PC-9 (cell line): Measurements from ENCODE around the gene ZSCAN5A. TPM values are rescaled to one million over a fixed set of nuclear protein-coding genes. Genes with fewer than 3 reads are reported as not detected.

Experiments used
- BruUV-seq: library from RNA; stranded (reverse); fragments of 400-500 nt; replicated peaks from 2 replicates; lab custom pipeline; 2021; lab: Mats Ljungman, UMichigan
- CTCF ChIA-PET: fragments of 300-600 bp; sonication (Branson Sonifier 250); formaldehyde crosslinking; loops from one replicate; lab custom pipeline; 2022; ENCODE audit warnings: antibody characterized with exemption; lab: Charles Lee
- POLR2A ChIA-PET: fragments of 300-600 bp; sonication (Branson Sonifier 250); formaldehyde crosslinking; loops from one replicate; lab custom pipeline; 2022; ENCODE audit warnings: antibody characterized with exemption; ENCODE audit not compliant: unreplicated experiment; lab: Charles Lee
- DNase-seq, 2 experiments: peaks; one replicate each; pipeline versions ENCODE4 v3.0.0 to v3.0.0-alpha.2; 2015 to 2022; ENCODE audit warnings: mixed read lengths in 1 of 2
- H2AFZ ChIP-seq: fragments of 200-600 bp; sonication (generic); 2 replicates; pipeline ENCODE4 v1.8.1; 2017; ENCODE audit warnings: antibody characterized with exemption
- H3F3A ChIP-seq: fragments of 200-600 bp; sonication (generic); 2 replicates; pipeline ENCODE4 v1.8.1; 2017; ENCODE audit warnings: antibody characterized with exemption, mild to moderate bottlenecking, low read depth; ENCODE audit not compliant: insufficient read depth
- H3K27ac ChIP-seq: fragments of 200-600 bp; sonication (generic); 2 replicates; pipeline ENCODE4 v1.6.1; 2016; ENCODE audit warnings: mixed run types
- H3K27me3 ChIP-seq: fragments of 200-600 bp; sonication (generic); 2 replicates; pipeline ENCODE4 v1.6.1; 2016; ENCODE audit warnings: low read depth, mixed run types; ENCODE audit not compliant: insufficient read depth
- H3K36me3 ChIP-seq: fragments of 200-600 bp; sonication (generic); 2 replicates; pipeline ENCODE4 v1.6.1; 2016; ENCODE audit warnings: low read depth, mixed run types
- H3K4me1 ChIP-seq: fragments of 200-600 bp; sonication (generic); replicated peaks from 2 replicates; pipeline ENCODE4 v1.6.1; 2016; ENCODE audit warnings: mixed run types; ENCODE audit not compliant: insufficient read depth
- H3K4me2 ChIP-seq: fragments of 200-600 bp; sonication (generic); 2 replicates; pipeline ENCODE4 v1.6.1; 2017; ENCODE audit warnings: mixed run types
- H3K4me3 ChIP-seq: fragments of 200-600 bp; sonication (generic); 2 replicates; pipeline ENCODE4 v1.6.1; 2016; ENCODE audit warnings: mixed run types
- H3K79me2 ChIP-seq: fragments of 200-600 bp; sonication (generic); 2 replicates; pipeline ENCODE4 v1.6.1; 2017; ENCODE audit warnings: low read depth, mixed run types
- H3K9me2 ChIP-seq: fragments of 200-600 bp; sonication (generic); 2 replicates; pipeline ENCODE4 v1.8.1; 2017; ENCODE audit warnings: mild to moderate bottlenecking; ENCODE audit not compliant: insufficient read depth
- H3K9me3 ChIP-seq: fragments of 200-600 bp; sonication (generic); 2 replicates; pipeline ENCODE4 v1.8.1; 2016; ENCODE audit warnings: low read depth; ENCODE audit not compliant: insufficient read depth
- H4K20me1 ChIP-seq: fragments of 200-600 bp; sonication (generic); 2 replicates; pipeline ENCODE4 v1.8.1; 2017; ENCODE audit not compliant: insufficient read depth
- EZH2 ChIP-seq: fragments of 200-600 bp; sonication (generic); IDR thresholded peaks from 2 replicates; pipeline ENCODE4 v1.8.0; 2017; ENCODE audit warnings: antibody characterized with exemption, low read depth
- intact Hi-C: fragments of 100-400 bp; cut with micrococcal nuclease; formaldehyde crosslinking; loops from one replicate; pipeline ENCODE4 v1.10.0; 2022; ENCODE audit not compliant: unreplicated experiment
- total RNA-seq: library from RNA; stranded (reverse); gene quantifications from 2 replicates; pipeline ENCODE4 v1.2.3, GENCODE V29; 2021
- TF ChIP-seq, protein P1 (sequence below): fragments of 200-600 bp; sonication (generic); conservative IDR thresholded peaks from 2 replicates; pipeline ENCODE4 v1.6.1; 2017; ENCODE audit warnings: mixed run types, antibody characterized with exemption, mild to moderate bottlenecking, moderate library complexity

The ZSCAN5A gene
- total RNA-seq, 1 experiment from 2014 or later, result 20.5 TPM

DNA sequence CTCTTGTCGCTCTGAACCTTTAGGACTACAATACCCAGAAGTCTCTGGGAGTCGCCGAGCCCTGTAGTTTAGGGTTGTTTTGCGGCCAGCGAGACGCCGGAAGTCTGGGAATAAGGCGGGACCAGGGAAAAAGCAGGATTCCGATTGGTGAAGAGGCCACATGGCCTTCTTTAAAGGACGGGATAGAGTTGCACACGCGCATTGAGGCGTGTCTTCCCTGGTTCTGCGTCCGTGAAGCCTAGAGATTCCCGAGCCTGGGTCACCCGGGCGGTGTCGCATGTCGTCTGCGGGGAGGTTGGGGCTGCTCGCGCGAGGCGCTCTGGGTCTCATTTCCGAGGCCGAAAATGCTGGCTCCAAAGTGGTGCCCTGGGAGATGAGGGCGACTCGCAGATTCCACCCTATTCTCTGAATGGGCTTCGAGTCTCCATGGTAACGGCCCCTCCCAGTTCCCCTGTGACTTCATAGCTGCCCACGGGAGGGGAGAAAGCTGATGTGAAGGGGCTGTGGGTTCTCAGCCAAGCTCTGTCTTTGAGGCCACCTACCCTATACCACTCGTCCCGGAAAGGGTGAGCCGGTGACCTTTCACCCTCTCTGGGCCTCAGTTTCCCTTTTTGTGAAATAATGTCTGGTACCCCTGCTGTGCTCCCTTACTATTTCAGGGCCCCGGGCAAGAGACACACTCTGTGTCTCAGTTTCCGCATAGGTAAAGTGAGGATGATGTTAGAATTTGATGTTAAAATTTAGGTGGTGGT lies 614 bp upstream of the ZSCAN5A start:
- H3K9me2 ChIP-seq, result no peaks in the 10 kb centered on the region
- H3K4me1 ChIP-seq, result peaks cover 15% of the 10 kb centered on the region
- peaks cover 8% of the 10 kb centered on the region; the same call in 1 of the 2 replicates for H3K36me3 ChIP-seq
- peak overlapping the region; percentile 88 for H3K27ac ChIP-seq
- BruUV-seq, result TSS peak; percentile 85
- CTCF ChIA-PET, result interaction anchor here (0.6 kb wide), 2 partner anchors 41 to 1386 kb away, joined by 3 to 10 read pairs; no protein-coding TSS in a partner anchor
- H3K27me3 ChIP-seq, result peaks cover 9% of the 10 kb centered on the region
- H3K9me3 ChIP-seq, result no peaks in the 10 kb centered on the region
- no peaks in the 10 kb centered on the region for H4K20me1 ChIP-seq
- H2AFZ ChIP-seq, result peak overlapping the region; percentile 90
- DNase-seq, result peak; percentile 97
- peak overlapping the region; percentile 94 for H3K4me2 ChIP-seq
- TF ChIP-seq, protein P1, sequence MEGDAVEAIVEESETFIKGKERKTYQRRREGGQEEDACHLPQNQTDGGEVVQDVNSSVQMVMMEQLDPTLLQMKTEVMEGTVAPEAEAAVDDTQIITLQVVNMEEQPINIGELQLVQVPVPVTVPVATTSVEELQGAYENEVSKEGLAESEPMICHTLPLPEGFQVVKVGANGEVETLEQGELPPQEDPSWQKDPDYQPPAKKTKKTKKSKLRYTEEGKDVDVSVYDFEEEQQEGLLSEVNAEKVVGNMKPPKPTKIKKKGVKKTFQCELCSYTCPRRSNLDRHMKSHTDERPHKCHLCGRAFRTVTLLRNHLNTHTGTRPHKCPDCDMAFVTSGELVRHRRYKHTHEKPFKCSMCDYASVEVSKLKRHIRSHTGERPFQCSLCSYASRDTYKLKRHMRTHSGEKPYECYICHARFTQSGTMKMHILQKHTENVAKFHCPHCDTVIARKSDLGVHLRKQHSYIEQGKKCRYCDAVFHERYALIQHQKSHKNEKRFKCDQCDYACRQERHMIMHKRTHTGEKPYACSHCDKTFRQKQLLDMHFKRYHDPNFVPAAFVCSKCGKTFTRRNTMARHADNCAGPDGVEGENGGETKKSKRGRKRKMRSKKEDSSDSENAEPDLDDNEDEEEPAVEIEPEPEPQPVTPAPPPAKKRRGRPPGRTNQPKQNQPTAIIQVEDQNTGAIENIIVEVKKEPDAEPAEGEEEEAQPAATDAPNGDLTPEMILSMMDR, result no peak
- TF ChIP-seq EZH2, result no peak
- peaks cover 16% of the 10 kb centered on the region for H3F3A ChIP-seq
- peak overlapping the region; percentile 77 for H3K4me3 ChIP-seq
- peaks cover 12% of the 10 kb centered on the region; the same call in 1 of the 2 replicates for H3K79me2 ChIP-seq
- intact Hi-C loops, result loop anchor here (2.0 kb wide), 2 partner anchors 78 to 174 kb away; partner anchors contain the start of genes ZNF444 and ZNF582
- POLR2A ChIA-PET, result interaction anchor here (0.6 kb wide), 3 partner anchors 145 to 857 kb away, joined by 13 to 20 read pairs (median 16); no protein-coding TSS in a partner anchor

DNA sequence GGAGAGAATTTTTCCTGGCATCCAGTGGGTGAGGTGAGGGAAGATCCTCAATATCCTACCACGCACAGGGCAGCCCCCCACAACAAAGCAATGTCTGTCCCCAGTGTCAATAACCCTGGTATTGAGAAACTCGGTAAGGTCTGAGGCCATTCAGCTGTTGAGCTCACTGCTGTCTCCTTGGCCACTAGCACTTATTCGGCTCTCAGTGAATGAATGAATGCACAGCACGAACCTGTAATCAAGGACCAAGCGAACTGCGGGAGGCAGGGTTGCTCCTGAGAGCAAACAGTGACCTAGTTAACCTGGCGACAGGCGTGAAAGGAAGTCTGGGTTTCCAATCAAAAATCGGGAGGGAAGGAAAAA lies 640 bp downstream of the ZSCAN5A start:
- TF ChIP-seq EZH2, result no peak
- TF ChIP-seq, protein P1, result no peak
- DNase-seq, result peak in 1 of 2 experiments; percentile 45

DNA sequence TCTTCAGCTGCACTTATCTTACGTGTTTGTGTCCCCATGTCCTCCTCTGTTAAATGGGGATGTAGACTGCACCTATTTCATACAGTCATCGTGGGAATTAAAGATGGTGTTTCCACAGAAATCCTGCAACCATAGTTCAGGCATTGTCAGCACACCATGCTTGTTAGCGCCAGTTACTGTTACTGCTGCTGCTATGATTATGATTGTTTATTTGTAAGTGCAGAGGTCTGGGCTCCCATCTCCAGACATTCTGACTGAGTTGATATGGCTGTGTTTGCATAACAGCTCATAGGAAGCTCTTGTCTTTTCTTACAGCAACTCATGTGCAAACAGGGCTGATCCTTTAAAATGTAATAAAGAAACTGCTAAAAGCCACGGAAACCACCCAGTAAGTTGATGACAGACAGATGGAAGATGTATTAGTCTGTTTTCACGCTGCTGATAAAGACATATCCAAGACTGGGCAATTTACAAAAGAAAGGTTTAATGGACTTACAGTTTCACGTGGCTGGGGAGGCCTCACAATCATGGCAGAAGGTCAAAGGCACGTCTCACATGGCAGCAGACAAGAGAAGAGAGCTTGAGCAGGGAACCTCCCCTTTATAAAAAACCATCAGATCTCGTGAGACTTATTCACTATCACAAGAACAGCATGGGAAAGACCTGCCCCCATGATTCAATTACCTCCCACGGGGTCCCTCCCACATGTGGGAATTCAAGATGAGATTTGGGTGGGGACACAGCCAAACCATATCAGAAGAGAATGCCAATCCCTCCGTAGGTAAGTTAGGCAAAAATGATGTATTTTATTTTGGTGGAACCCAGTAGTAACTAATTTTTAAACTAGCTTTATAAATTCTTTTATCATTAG lies 1.6 kb downstream of the ZSCAN5A start:
- DNase-seq, result no peak
- peaks cover 16% of the 10 kb centered on the region for H3F3A ChIP-seq
- H3K4me3 ChIP-seq, result peak overlapping the region; percentile 77; the same call in 1 of the 2 replicates
- H3K36me3 ChIP-seq, result peaks cover 8% of the 10 kb centered on the region; the same call in 1 of the 2 replicates
- no TSS peak for BruUV-seq
- H3K9me2 ChIP-seq, result no peaks in the 10 kb centered on the region
- no peaks in the 10 kb centered on the region for H3K27me3 ChIP-seq
- POLR2A ChIA-PET, result no interaction called here
- no peak for TF ChIP-seq EZH2
- TF ChIP-seq, protein P1, result no peak
- H3K79me2 ChIP-seq, result peaks cover 12% of the 10 kb centered on the region; the same call in 1 of the 2 replicates
- H4K20me1 ChIP-seq, result peaks cover 5% of the 10 kb centered on the region; the same call in 1 of the 2 replicates
- peaks cover 15% of the 10 kb centered on the region for H3K4me1 ChIP-seq
- no peak overlapping the region for H3K27ac ChIP-seq
- no peaks in the 10 kb centered on the region for H3K9me3 ChIP-seq
- peak overlapping the region; percentile 94 for H3K4me2 ChIP-seq
- intact Hi-C loops, result no loop called here
- CTCF ChIA-PET, result no interaction called here
- H2AFZ ChIP-seq, result no peak overlapping the region

More for the DNA sequence above, 640 bp downstream of the ZSCAN5A start:
- BruUV-seq, result TSS peak; percentile 63
- Histone ChIP-seq H4K20me1 (no peaks in the 10 kb centered on the region), H3K9me2 (no peaks in the 10 kb centered on the region), H3K4me1 (peaks cover 15% of the 10 kb centered on the region), H3K4me3 (peak overlapping the region; percentile 77), H2AFZ (peak overlapping the region; percentile 90), H3F3A (peaks cover 16% of the 10 kb centered on the region), H3K79me2 (peaks cover 12% of the 10 kb centered on the region; the same call in 1 of the 2 replicates), H3K4me2 (peak overlapping the region; percentile 94), H3K27me3 (no peaks in the 10 kb centered on the region), H3K27ac (peak overlapping the region; percentile 88; the same call in 1 of the 2 replicates), H3K36me3 (peaks cover 8% of the 10 kb centered on the region; the same call in 1 of the 2 replicates), H3K9me3 (no peaks in the 10 kb centered on the region)
- CTCF ChIA-PET, result interaction anchor here (0.5 to 1.1 kb wide), 2 partner anchors 19 to 716 kb away, joined by 3 read pairs; no protein-coding TSS in a partner anchor
- POLR2A ChIA-PET, result interaction anchor here (0.7 kb wide), 1 partner anchor 672 kb away, joined by 3 read pairs; no protein-coding TSS in a partner anchor
- intact Hi-C loops, result loop anchor here (1.0 to 2.0 kb wide), 4 partner anchors 79 to 223 kb away; partner anchors contain the start of genes ZNF444, ZNF582 and ZNF787
